ENCODE results near the gene RFXAP. TPM values are rescaled to one million over a fixed set of nuclear protein-coding genes. Genes with fewer than 3 reads are reported as not detected.

RFXAP gene
- total and polyA plus RNA-seq, 2 donors (not counting 3 experiments of a cell fraction or from before 2014, with no cell fraction given) = 3.0 to 7.2 TPM

GRCh38 chr13:36815062-36815461 is 4.0 kb upstream of the RFXAP start:
- Histone ChIP-seq H4K20me1 (replicated peaks; ENCODE audit: control insufficient read depth, extremely low read depth, insufficient read depth, low read length) (no peaks in the 10 kb centered on the region), H3K36me3 (ENCODE audit: control insufficient read depth in 2 of 2, extremely low read depth in 1 of 2, insufficient read depth in 2 of 2, low read length in 2 of 2) (no peaks in the 10 kb centered on the region), H2AFZ (ENCODE audit: low read depth, low read length) (no peak overlapping the region), H3K4me3 (replicated peaks in 1 of 3; ENCODE audit: insufficient read depth in 1 of 3, low read depth in 1 of 3, low read length in 3 of 3) (no peak overlapping the region), H3K27me3 (ENCODE audit: control insufficient read depth in 2 of 2, insufficient read depth in 2 of 2, low read length in 2 of 2) (peaks cover 1 to 13% of the 10 kb centered on the region in 2 experiments), H3K4me1 (ENCODE audit: control insufficient read depth, extremely low read depth, insufficient read depth, low read length) (peaks cover 12% of the 10 kb centered on the region), H3K79me2 (ENCODE audit: control insufficient read depth, insufficient read depth, low read length) (peaks cover 7% of the 10 kb centered on the region), H3K9me1 (replicated peaks; ENCODE audit: control insufficient read depth, extremely low read depth, insufficient read depth, low read length) (no peaks in the 10 kb centered on the region), H3K27ac (ENCODE audit: insufficient read depth, low read depth, low read length) (no peak overlapping the region), H3K9me3 (replicated peaks; ENCODE audit: control insufficient read depth, insufficient read depth, low read length) (no peaks in the 10 kb centered on the region), H3K9ac (replicated peaks; ENCODE audit: extremely low read depth, insufficient read depth, low read length) (no peak overlapping the region), H3K4me2 (ENCODE audit: insufficient read depth, low read length) (no peak overlapping the region)
- no peak for TF ChIP-seq JUN (IDR thresholded peaks at IDR 0.05; ENCODE audit: borderline replicate concordance, insufficient read depth, insufficient read length, low read depth)
- no peak for TF ChIP-seq FOS (IDR thresholded peaks at IDR 0.05; ENCODE audit: borderline replicate concordance, insufficient read depth, low read length)
- no peak for TF ChIP-seq EZH2 (IDR thresholded peaks at IDR 0.05; ENCODE audit: borderline replicate concordance, low read depth, low read length, severe bottlenecking)
- no peak for TF ChIP-seq POLR2A (IDR thresholded peaks at IDR 0.05; ENCODE audit: low read depth, low read length)
- no peak for TF ChIP-seq GATA2 (IDR thresholded peaks at IDR 0.05; ENCODE audit: insufficient read depth, insufficient read length, low read depth, low read length)
- TF ChIP-seq POLR2AphosphoS5 (IDR thresholded peaks at IDR 0.05; ENCODE audit: insufficient read depth, low read depth, low read length) = no peak
- TF ChIP-seq, protein P1, sequence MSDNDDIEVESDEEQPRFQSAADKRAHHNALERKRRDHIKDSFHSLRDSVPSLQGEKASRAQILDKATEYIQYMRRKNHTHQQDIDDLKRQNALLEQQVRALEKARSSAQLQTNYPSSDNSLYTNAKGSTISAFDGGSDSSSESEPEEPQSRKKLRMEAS (IDR thresholded peaks at IDR 0.05; ENCODE audit: insufficient read depth, insufficient read length) = no peak
- TF ChIP-seq MYC (IDR thresholded peaks at IDR 0.05; ENCODE audit: low read depth, low read length) = no peak
- TF ChIP-seq CTCF (IDR thresholded peaks at IDR 0.05; ENCODE audit: extremely low read depth in 1 of 2, insufficient read depth in 1 of 2, low read depth in 1 of 2, low read length in 2 of 2) = no peak
- DNase-seq (ENCODE audit: low read depth, low spot score) (no peak), FAIRE-seq (no peak)
- no TSS peak for BruUV-seq (replicated peaks)
- CTCF ChIA-PET = interaction anchor here (0.8 to 1.0 kb wide), 2 partner anchors 8 to 166 kb away, joined by 3 to 4 read pairs; no protein-coding TSS in a partner anchor
- intact Hi-C loops (cut with micrococcal nuclease) (loop anchor here (5.0 to 10.0 kb wide), 4 partner anchors 60 to 1530 kb away; partner anchors contain the start of genes CCDC169 and UFM1), dilution Hi-C loops (cut with MboI; ENCODE audit: extremely low pct_ligation_motif_present, low sequenced_read_pairs) (no loop called here)
- POLR2A ChIA-PET = no interaction called here
